Endothelial cell of umbilical vein (primary cell): Measurements from ENCODE around the gene DIS3L2.

ENCODE experiments used
- CTCF ChIP-seq, 2 donors: IDR thresholded peaks; 1 replicate in 1 of 2; 2 replicates in 1 of 2; pipeline ENCODE4 v1.5.1; 2011; ENCODE audit warnings: low read length in 2 of 2, mild to moderate bottlenecking in 2 of 2, moderate library complexity in 2 of 2, control low read depth in 1 of 2, inconsistent platforms in 1 of 2, low read depth in 1 of 2; ENCODE audit not compliant: insufficient read depth in 1 of 2; ENCODE audit errors: extremely low read depth in 1 of 2
- EZH2 ChIP-seq: IDR thresholded peaks from 2 replicates; pipeline ENCODE4 v1.6.1; 2012; ENCODE audit warnings: borderline replicate concordance, low read depth, mild to moderate bottlenecking, moderate library complexity, low read length, inconsistent platforms; ENCODE audit not compliant: severe bottlenecking
- FOS ChIP-seq: IDR thresholded peaks from 2 replicates; pipeline ENCODE4 v1.6.1; 2011; ENCODE audit warnings: mild to moderate bottlenecking, low read length, moderate library complexity, borderline replicate concordance; ENCODE audit not compliant: insufficient read depth
- GATA2 ChIP-seq: IDR thresholded peaks from 2 replicates; pipeline ENCODE4 v1.7.0; 2011; ENCODE audit warnings: low read depth, mild to moderate bottlenecking, moderate library complexity, mixed read lengths, low read length; ENCODE audit not compliant: insufficient read length, insufficient read depth
- JUN ChIP-seq: IDR thresholded peaks from 2 replicates; pipeline ENCODE4 v1.6.1; 2011; ENCODE audit warnings: borderline replicate concordance, low read depth; ENCODE audit not compliant: insufficient read length, insufficient read depth
- MAX ChIP-seq: IDR thresholded peaks from 2 replicates; pipeline ENCODE4 v1.6.1; 2011; ENCODE audit not compliant: insufficient read depth, insufficient read length
- POLR2A ChIP-seq: IDR thresholded peaks from 2 replicates; pipeline ENCODE4 v1.6.1; 2012; ENCODE audit warnings: low read depth, mild to moderate bottlenecking, control low read depth, low read length
- POLR2AphosphoS5 ChIP-seq: IDR thresholded peaks from 2 replicates; pipeline ENCODE4 v1.6.1; 2012; ENCODE audit warnings: low read depth, mild to moderate bottlenecking, control low read depth, low read length, moderate library complexity; ENCODE audit not compliant: insufficient read depth

GRCh38 chr2:231918501-231919330 lies 42.8 kb upstream of the DIS3L2 start:
- TF ChIP-seq EZH2, result no peak
- TF ChIP-seq CTCF (IDR thresholded peaks at IDR 0.05; ENCODE audit: extremely low read depth in 1 of 2, insufficient read depth in 1 of 2, low read depth in 1 of 2, low read length in 2 of 2), result no peak
- no peak for TF ChIP-seq POLR2A
- no peak for TF ChIP-seq MAX
- no peak for TF ChIP-seq POLR2AphosphoS5
- TF ChIP-seq FOS, result no peak
- no peak for TF ChIP-seq GATA2
- no peak for TF ChIP-seq JUN
